Measurements from ENCODE around the gene LRP1B. TPM values are rescaled to one million over a fixed set of nuclear protein-coding genes. Genes with fewer than 3 reads are reported as not detected.

The LRP1B gene
- total and polyA plus RNA-seq, 2 donors (not counting 1 experiment from before 2014, with no cell fraction given) = not detected

GRCh38 chr2:140542627-140543026 is 1588.2 kb downstream of the LRP1B start:
- Histone ChIP-seq H3K36me3 (replicated peaks in 1 of 2; ENCODE audit: control extremely low read depth in 1 of 2, control insufficient read depth in 1 of 2, extremely low read depth in 1 of 2, insufficient read depth in 2 of 2, low read length in 1 of 2) (no peaks in the 10 kb centered on the region), H3K79me2 (ENCODE audit: control insufficient read depth, insufficient read depth, low read length) (no peaks in the 10 kb centered on the region), H3K9ac (ENCODE audit: low read length) (no peak overlapping the region), H3K4me3 (ENCODE audit: control extremely low read depth in 1 of 5, extremely low read depth in 1 of 5, insufficient read depth in 1 of 5, low read depth in 2 of 5, low read length in 4 of 5) (no peak overlapping the region), H4K20me1 (ENCODE audit: control insufficient read depth, insufficient read depth, low read length, poor library complexity, severe bottlenecking) (no peaks in the 10 kb centered on the region), H3K4me1 (ENCODE audit: control insufficient read depth in 2 of 2, insufficient read depth in 2 of 2, low read length in 2 of 2) (no peaks in the 10 kb centered on the region), H3K27me3 (replicated peaks in 1 of 4; ENCODE audit: control extremely low read depth in 1 of 4, control insufficient read depth in 3 of 4, insufficient read depth in 4 of 4, low read length in 3 of 4) (no peaks in the 10 kb centered on the region), H3K4me2 (replicated peaks; ENCODE audit: low read depth, low read length, poor library complexity, severe bottlenecking) (no peak overlapping the region), H2AFZ (ENCODE audit: insufficient read depth, low read depth, low read length, poor library complexity, severe bottlenecking) (no peak overlapping the region), H3K27ac (ENCODE audit: low read length in 2 of 2) (no peak overlapping the region), H3K9me3 (ENCODE audit: control extremely low read depth in 1 of 3, control insufficient read depth in 2 of 3, insufficient read depth in 1 of 3, low read length in 2 of 3) (no peaks in the 10 kb centered on the region)
- H3K9me3 Mint-ChIP-seq (ENCODE audit: insufficient read depth) = peaks cover 7% of the 10 kb centered on the region
- ChIA-PET POLR2A (no interaction called here), CTCF (no interaction called here)
- DNase-seq (no peak), ATAC-seq (ENCODE audit: low read depth) (no peak)
- no peak overlapping the region for H3K4me3 Mint-ChIP-seq
- intact Hi-C loops (cut with micrococcal nuclease) = no loop called here
- H3K4me1 Mint-ChIP-seq = no peaks in the 10 kb centered on the region
- TF ChIP-seq EZH2 (IDR thresholded peaks at IDR 0.05; ENCODE audit: borderline replicate concordance, insufficient read depth, low read depth, low read length, poor library complexity, severe bottlenecking) = no peak
- H3K27ac Mint-ChIP-seq = no peak overlapping the region
- WGBS (ENCODE audit: insufficient coverage) = 89% methylated on average over 3 of the region's 5 CpGs
- no peaks in the 10 kb centered on the region for H3K27me3 Mint-ChIP-seq

- H3K9ac ChIP-seq (ENCODE audit: low read length) = no peak overlapping the region
- H3K79me2 ChIP-seq (ENCODE audit: control insufficient read depth, insufficient read depth, low read length) = no peaks in the 10 kb centered on the region
- ChIA-PET CTCF (no interaction called here), POLR2A (no interaction called here)
- H3K4me2 ChIP-seq (replicated peaks; ENCODE audit: low read depth, low read length, poor library complexity, severe bottlenecking) = no peak overlapping the region
- no peak for TF ChIP-seq CTCF (IDR thresholded peaks at IDR 0.05)
- no peak for TF ChIP-seq EZH2 (IDR thresholded peaks at IDR 0.05; ENCODE audit: borderline replicate concordance, insufficient read depth, low read depth, low read length, poor library complexity, severe bottlenecking)
- Mint-ChIP-seq H3K27ac (no peak overlapping the region), H3K9me3 (ENCODE audit: insufficient read depth) (peaks cover 4% of the 10 kb centered on the region), H3K4me1 (no peaks in the 10 kb centered on the region), H3K4me3 (no peak overlapping the region), H3K27me3 (no peaks in the 10 kb centered on the region)
- intact Hi-C loops (cut with micrococcal nuclease) = no loop called here
- H3K9me3 ChIP-seq (ENCODE audit: control extremely low read depth in 1 of 3, control insufficient read depth in 2 of 3, insufficient read depth in 1 of 3, low read length in 2 of 3) = no peaks in the 10 kb centered on the region
- 78% methylated on average over 1 of the region's 7 CpGs for WGBS (ENCODE audit: insufficient coverage)
- H4K20me1 ChIP-seq (ENCODE audit: control insufficient read depth, insufficient read depth, low read length, poor library complexity, severe bottlenecking) = no peaks in the 10 kb centered on the region
- H3K27me3 ChIP-seq (replicated peaks in 1 of 4; ENCODE audit: control extremely low read depth in 1 of 4, control insufficient read depth in 3 of 4, insufficient read depth in 4 of 4, low read length in 3 of 4) = no peaks in the 10 kb centered on the region
- DNase-seq = no peak
- no peak overlapping the region for H3K4me3 ChIP-seq (ENCODE audit: control extremely low read depth in 1 of 5, extremely low read depth in 1 of 5, insufficient read depth in 1 of 5, low read depth in 2 of 5, low read length in 4 of 5)
- H3K36me3 ChIP-seq (replicated peaks in 1 of 2; ENCODE audit: control extremely low read depth in 1 of 2, control insufficient read depth in 1 of 2, extremely low read depth in 1 of 2, insufficient read depth in 2 of 2, low read length in 1 of 2) = no peaks in the 10 kb centered on the region
- no peak overlapping the region for H3K27ac ChIP-seq (ENCODE audit: low read length in 2 of 2)
- ATAC-seq (ENCODE audit: low read depth) = no peak
- H2AFZ ChIP-seq (ENCODE audit: insufficient read depth, low read depth, low read length, poor library complexity, severe bottlenecking) = no peak overlapping the region
- no peaks in the 10 kb centered on the region for H3K4me1 ChIP-seq (ENCODE audit: control insufficient read depth in 2 of 2, insufficient read depth in 2 of 2, low read length in 2 of 2)
Measured at GRCh38 chr2:140539242-140539875, 1591.5 kb downstream of the LRP1B start.
